PFSK-1 (cell line): Measurements from ENCODE around the gene DOK4.

ENCODE experiments used
- FOXP2 ChIP-seq: optimal IDR thresholded peaks from 2 replicates; pipeline ENCODE3; 2011; ENCODE audit warnings: borderline replicate concordance, control low read depth, inconsistent platforms; ENCODE audit not compliant: insufficient read depth; ENCODE audit errors: extremely low read length, extremely low read depth
- POLR2AphosphoS5 ChIP-seq: IDR thresholded peaks from 2 replicates; pipeline ENCODE4 v1.6.1; 2012; ENCODE audit warnings: low read depth, mild to moderate bottlenecking, control low read depth, low read length, moderate library complexity
- SIN3A ChIP-seq: IDR thresholded peaks from 2 replicates; pipeline ENCODE4 v1.6.1; 2012; ENCODE audit warnings: mild to moderate bottlenecking, low read length, moderate library complexity, borderline replicate concordance; ENCODE audit not compliant: insufficient read depth
- TAF1 ChIP-seq: IDR thresholded peaks from 2 replicates; pipeline ENCODE4 v1.6.1; 2012; ENCODE audit warnings: low read length, control low read depth, borderline replicate concordance; ENCODE audit not compliant: insufficient read depth
- TF ChIP-seq, protein P1 (sequence below), 2 experiments: IDR thresholded peaks; 2 replicates each; pipeline versions ENCODE4 v1.6.1 to v1.8.0; 2011 to 2012; ENCODE audit warnings: low read depth in 2 of 2, low read length in 2 of 2, control low read depth in 1 of 2, inconsistent platforms in 1 of 2, mild to moderate bottlenecking in 1 of 2, moderate library complexity in 1 of 2; ENCODE audit not compliant: insufficient read depth in 1 of 2

DNA sequence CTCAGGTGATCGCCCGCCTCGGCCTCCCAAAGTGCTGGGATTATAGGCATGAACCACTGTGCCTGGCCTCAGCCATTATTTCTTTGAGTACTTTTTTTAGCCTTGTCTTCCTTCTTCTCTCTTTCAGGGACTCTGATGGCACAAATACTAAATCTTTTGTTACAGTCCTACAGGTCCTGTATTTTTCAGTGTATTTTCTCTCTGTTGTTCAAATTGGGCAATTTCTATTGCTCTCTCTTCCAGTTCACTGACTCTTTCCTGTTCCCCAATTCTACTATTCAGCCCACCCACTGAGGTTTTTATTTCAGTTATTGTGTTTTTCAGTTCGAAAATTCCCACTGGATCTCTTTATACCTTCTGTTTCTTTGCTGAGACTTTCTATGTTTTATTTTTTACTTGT, 7.5 kb upstream of the DOK4 start:
- TF ChIP-seq TAF1 (no peak), POLR2AphosphoS5 (no peak), SIN3A (no peak), FOXP2 (no peak)
- TF ChIP-seq, protein P1, sequence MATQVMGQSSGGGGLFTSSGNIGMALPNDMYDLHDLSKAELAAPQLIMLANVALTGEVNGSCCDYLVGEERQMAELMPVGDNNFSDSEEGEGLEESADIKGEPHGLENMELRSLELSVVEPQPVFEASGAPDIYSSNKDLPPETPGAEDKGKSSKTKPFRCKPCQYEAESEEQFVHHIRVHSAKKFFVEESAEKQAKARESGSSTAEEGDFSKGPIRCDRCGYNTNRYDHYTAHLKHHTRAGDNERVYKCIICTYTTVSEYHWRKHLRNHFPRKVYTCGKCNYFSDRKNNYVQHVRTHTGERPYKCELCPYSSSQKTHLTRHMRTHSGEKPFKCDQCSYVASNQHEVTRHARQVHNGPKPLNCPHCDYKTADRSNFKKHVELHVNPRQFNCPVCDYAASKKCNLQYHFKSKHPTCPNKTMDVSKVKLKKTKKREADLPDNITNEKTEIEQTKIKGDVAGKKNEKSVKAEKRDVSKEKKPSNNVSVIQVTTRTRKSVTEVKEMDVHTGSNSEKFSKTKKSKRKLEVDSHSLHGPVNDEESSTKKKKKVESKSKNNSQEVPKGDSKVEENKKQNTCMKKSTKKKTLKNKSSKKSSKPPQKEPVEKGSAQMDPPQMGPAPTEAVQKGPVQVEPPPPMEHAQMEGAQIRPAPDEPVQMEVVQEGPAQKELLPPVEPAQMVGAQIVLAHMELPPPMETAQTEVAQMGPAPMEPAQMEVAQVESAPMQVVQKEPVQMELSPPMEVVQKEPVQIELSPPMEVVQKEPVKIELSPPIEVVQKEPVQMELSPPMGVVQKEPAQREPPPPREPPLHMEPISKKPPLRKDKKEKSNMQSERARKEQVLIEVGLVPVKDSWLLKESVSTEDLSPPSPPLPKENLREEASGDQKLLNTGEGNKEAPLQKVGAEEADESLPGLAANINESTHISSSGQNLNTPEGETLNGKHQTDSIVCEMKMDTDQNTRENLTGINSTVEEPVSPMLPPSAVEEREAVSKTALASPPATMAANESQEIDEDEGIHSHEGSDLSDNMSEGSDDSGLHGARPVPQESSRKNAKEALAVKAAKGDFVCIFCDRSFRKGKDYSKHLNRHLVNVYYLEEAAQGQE (IDR thresholded peaks at IDR 0.05; ENCODE audit: insufficient read depth in 1 of 2, low read depth in 2 of 2, low read length in 2 of 2) = no peak
